HCT116 (cell line): ENCODE measurements around the gene TOP3B.

Source experiments
- CTCF ChIP-seq, 3 experiments: fragments of 200-600 bp in 1 of 3; sonication (generic) in 1 of 3; IDR thresholded peaks in 2 of 3; conservative IDR thresholded peaks in 1 of 3; 2 replicates each; pipeline ENCODE4 v1.5.1; 2012 to 2017; ENCODE audit warnings: low read depth in 2 of 3, low read length in 2 of 3, antibody characterized with exemption in 1 of 3, borderline replicate concordance in 1 of 3, control low read depth in 1 of 3, mild to moderate bottlenecking in 1 of 3, mixed read lengths in 1 of 3, mixed run types in 1 of 3, moderate library complexity in 1 of 3; ENCODE audit not compliant: insufficient read depth in 1 of 3
- EZH2 ChIP-seq: fragments of 200-600 bp; sonication (generic); IDR thresholded peaks from 2 replicates; pipeline ENCODE4 v1.6.1; 2017; ENCODE audit warnings: antibody characterized with exemption, mixed run types
- POLR2AphosphoS5 ChIP-seq: IDR thresholded peaks from 2 replicates; pipeline ENCODE4 v1.6.1; 2011; ENCODE audit warnings: mild to moderate bottlenecking, low read depth, low read length, moderate library complexity
- RAD21 ChIP-seq: IDR thresholded peaks from 2 replicates; pipeline ENCODE4 v1.6.1; 2012; ENCODE audit warnings: low read depth, mild to moderate bottlenecking
- ZNF274 ChIP-seq: fragments of 200-500 bp; sonication (Bioruptor generic); IDR thresholded peaks from 2 replicates; pipeline ENCODE4 v1.6.1; 2014; ENCODE audit warnings: mild to moderate bottlenecking, low read depth, low read length, inconsistent platforms

GRCh38 chr22:21995660-21996059 lies 13.1 kb upstream of the TOP3B start:
- no peak for TF ChIP-seq POLR2AphosphoS5
- TF ChIP-seq CTCF (IDR thresholded peaks at IDR 0.05 in 2 of 3, conservative IDR thresholded peaks at IDR 0.05 in 1 of 3; ENCODE audit: borderline replicate concordance in 1 of 3, insufficient read depth in 1 of 3, low read depth in 2 of 3, low read length in 2 of 3), result no peak
- no peak for TF ChIP-seq RAD21
- no peak for TF ChIP-seq EZH2
- no peak for TF ChIP-seq ZNF274
